MG63 (cell line): ENCODE data around the gene ASB15. TPM values are rescaled to one million over a fixed set of nuclear protein-coding genes. Genes with fewer than 3 reads are reported as not detected.

Source experiments
- DNase-seq: peaks from one replicate; pipeline ENCODE4 v3.0.0-alpha.2; 2020
- H3K27me3 ChIP-seq: fragments of 250-450 bp; sonication (Bioruptor Pico); 2 replicates; pipeline ENCODE4 v1.5.1; 2020; ENCODE audit warnings: mild to moderate bottlenecking, moderate library complexity
- H3K36me3 ChIP-seq: fragments of 250-450 bp; sonication (Bioruptor Pico); 2 replicates; pipeline ENCODE4 v1.5.1; 2020; ENCODE audit warnings: mild to moderate bottlenecking, moderate library complexity
- H3K4me3 ChIP-seq: fragments of 250-450 bp; sonication (Bioruptor Pico); 2 replicates; pipeline ENCODE4 v1.5.1; 2020; ENCODE audit warnings: mild to moderate bottlenecking, moderate library complexity
- H3K9me3 ChIP-seq: fragments of 250-450 bp; sonication (Bioruptor Pico); 2 replicates; pipeline ENCODE4 v1.5.1; 2020; ENCODE audit warnings: mild to moderate bottlenecking, moderate library complexity
- total RNA-seq: library from RNA; depleted of rRNA; stranded (reverse); fragments of >200 nt; shearing (Covaris generic); gene quantifications from 2 replicates; pipeline ENCODE4 v1.2.3, GENCODE V29; 2014; ENCODE audit warnings: low replicate concordance

The ASB15 gene
- total RNA-seq, 1 experiment from 2014 or later: not detected

DNA sequence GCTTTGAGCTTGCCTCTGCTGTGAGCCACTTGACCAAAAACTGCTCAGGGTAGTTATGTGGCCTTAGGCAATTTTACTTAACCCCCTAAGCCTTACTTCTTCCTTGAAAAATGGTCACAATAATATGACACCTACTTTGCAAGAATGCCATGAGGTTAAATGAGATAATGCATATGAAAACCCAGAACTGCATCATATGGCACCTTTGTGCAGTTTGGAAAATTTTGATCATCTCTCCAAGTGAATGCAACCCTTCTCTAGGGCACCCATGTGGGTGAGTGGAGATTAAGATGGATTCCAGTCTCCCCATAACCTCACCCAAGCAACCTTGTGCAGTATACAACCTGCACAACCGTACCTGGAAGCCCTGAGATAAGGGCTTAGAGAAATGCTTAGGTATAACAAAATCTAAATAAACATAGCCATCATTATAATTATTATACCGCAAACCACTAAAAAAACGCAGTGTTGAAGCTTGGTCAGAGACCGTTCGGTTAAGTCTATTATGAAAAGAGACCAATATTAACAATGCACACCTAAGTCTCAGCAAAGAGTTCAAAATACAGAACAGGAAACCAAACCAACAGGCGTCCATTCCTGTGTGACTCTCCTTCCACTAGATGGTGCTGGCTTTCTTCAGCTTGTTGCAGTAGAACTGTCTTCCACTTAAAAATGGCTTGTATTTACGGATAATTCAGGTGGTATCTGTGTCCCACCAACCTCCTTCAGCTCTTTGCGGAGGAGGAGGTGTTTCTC, 21.0 kb upstream of the ASB15 start:
- no peaks in the 10 kb centered on the region for H3K27me3 ChIP-seq
- H3K4me3 ChIP-seq: no peak overlapping the region
- H3K9me3 ChIP-seq: no peaks in the 10 kb centered on the region
- H3K36me3 ChIP-seq: no peaks in the 10 kb centered on the region
- no peak for DNase-seq

GRCh38 chr7:123581162-123581459, 20.5 kb upstream of the ASB15 start:
- H3K36me3 ChIP-seq: no peaks in the 10 kb centered on the region
- no peak for DNase-seq
- no peaks in the 10 kb centered on the region for H3K9me3 ChIP-seq
- no peak overlapping the region for H3K4me3 ChIP-seq
- no peaks in the 10 kb centered on the region for H3K27me3 ChIP-seq

GRCh38 chr7:123583821-123584220, 17.8 kb upstream of the ASB15 start:
- H3K36me3 ChIP-seq: no peaks in the 10 kb centered on the region
- H3K4me3 ChIP-seq: no peak overlapping the region
- DNase-seq: no peak
- H3K9me3 ChIP-seq: no peaks in the 10 kb centered on the region
- H3K27me3 ChIP-seq: no peaks in the 10 kb centered on the region

DNA sequence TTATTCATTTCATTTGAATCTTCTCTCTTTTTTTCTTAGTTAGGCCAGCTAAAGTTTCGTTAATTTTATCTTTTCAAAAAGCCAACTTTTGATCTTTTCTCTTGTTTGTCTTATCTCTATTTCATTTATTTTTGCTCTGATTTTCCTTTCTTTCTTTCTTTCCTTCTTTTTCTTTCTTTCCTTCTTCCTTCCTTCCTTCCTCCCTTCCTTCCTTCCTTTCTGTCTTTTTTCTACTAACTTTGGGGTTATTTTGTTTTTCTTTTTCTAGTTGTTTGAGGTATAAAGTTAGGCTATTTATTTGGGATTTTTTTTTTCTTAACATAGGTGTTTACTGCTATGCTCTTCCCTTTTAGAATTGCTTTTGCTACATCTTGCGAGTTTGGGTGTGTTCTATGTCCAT, 13.2 kb upstream of the ASB15 start:
- no peak overlapping the region for H3K4me3 ChIP-seq
- no peaks in the 10 kb centered on the region for H3K9me3 ChIP-seq
- no peaks in the 10 kb centered on the region for H3K27me3 ChIP-seq
- no peaks in the 10 kb centered on the region for H3K36me3 ChIP-seq
- DNase-seq: no peak

GRCh38 chr7:123594813-123595241, 6.8 kb upstream of the ASB15 start:
- DNase-seq: no peak
- Histone ChIP-seq H3K27me3 (no peaks in the 10 kb centered on the region), H3K4me3 (no peak overlapping the region), H3K9me3 (no peaks in the 10 kb centered on the region), H3K36me3 (no peaks in the 10 kb centered on the region)

GRCh38 chr7:123598657-123599056, 3.0 kb upstream of the ASB15 start:
- Histone ChIP-seq H3K36me3 (no peaks in the 10 kb centered on the region), H3K9me3 (no peaks in the 10 kb centered on the region), H3K27me3 (no peaks in the 10 kb centered on the region), H3K4me3 (no peak overlapping the region)
- DNase-seq: no peak

GRCh38 chr7:123599766-123600165, 1.9 kb upstream of the ASB15 start:
- no peak overlapping the region for H3K4me3 ChIP-seq
- H3K36me3 ChIP-seq: no peaks in the 10 kb centered on the region

GRCh38 chr7:123600876-123601275, 745 bp upstream of the ASB15 start:
- H3K4me3 ChIP-seq: no peak overlapping the region
- H3K9me3 ChIP-seq: no peaks in the 10 kb centered on the region
- DNase-seq: no peak
- H3K27me3 ChIP-seq: no peaks in the 10 kb centered on the region
- no peaks in the 10 kb centered on the region for H3K36me3 ChIP-seq

More at GRCh38 chr7:123599766-123600165, 1.9 kb upstream of the ASB15 start:
- DNase-seq: no peak
- Histone ChIP-seq H3K9me3 (no peaks in the 10 kb centered on the region), H3K27me3 (no peaks in the 10 kb centered on the region)

GRCh38 chr7:123602648-123603047, 1.0 kb downstream of the ASB15 start:
- no peaks in the 10 kb centered on the region for H3K27me3 ChIP-seq
- no peak overlapping the region for H3K4me3 ChIP-seq
- no peaks in the 10 kb centered on the region for H3K9me3 ChIP-seq
- H3K36me3 ChIP-seq: no peaks in the 10 kb centered on the region
- no peak for DNase-seq

- DNase-seq: no peak
- Histone ChIP-seq H3K36me3 (no peaks in the 10 kb centered on the region), H3K27me3 (no peaks in the 10 kb centered on the region), H3K9me3 (no peaks in the 10 kb centered on the region), H3K4me3 (no peak overlapping the region)
Observed at GRCh38 chr7:123604739-123605138, 3.1 kb downstream of the ASB15 start.

DNA sequence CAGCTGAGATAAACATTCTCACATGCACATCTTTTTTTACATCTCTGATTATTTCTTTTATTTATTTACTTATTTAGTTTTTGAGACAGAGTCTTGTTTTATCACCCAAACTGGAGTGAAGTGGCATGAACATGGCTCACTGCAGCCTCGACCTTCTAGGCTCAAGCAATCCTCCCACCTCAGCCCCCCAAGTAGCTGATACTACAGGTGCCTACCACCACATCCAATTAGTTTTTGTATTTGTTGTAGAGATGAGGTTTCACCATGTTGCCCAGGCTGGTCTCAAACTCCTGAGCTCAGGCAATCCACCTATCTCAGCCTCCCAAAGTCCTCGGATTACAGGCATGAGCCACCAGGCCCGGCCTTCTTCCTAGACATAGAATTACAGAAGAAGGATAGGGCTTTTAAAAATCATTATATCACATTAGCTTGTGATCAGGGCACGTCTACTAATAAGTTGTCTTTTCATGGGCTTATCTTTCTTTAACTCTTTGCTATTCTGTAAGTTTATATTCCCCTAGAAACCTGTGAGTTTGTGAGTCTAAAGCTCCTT, 5.9 kb downstream of the ASB15 start:
- no peaks in the 10 kb centered on the region for H3K27me3 ChIP-seq
- DNase-seq: no peak
- no peaks in the 10 kb centered on the region for H3K9me3 ChIP-seq
- no peak overlapping the region for H3K4me3 ChIP-seq
- H3K36me3 ChIP-seq: no peaks in the 10 kb centered on the region

- Histone ChIP-seq H3K9me3 (no peaks in the 10 kb centered on the region), H3K27me3 (no peaks in the 10 kb centered on the region), H3K36me3 (no peaks in the 10 kb centered on the region), H3K4me3 (no peak overlapping the region)
- no peak for DNase-seq
Observed at GRCh38 chr7:123608991-123609882, 7.6 kb downstream of the ASB15 start.

- Histone ChIP-seq H3K36me3 (no peaks in the 10 kb centered on the region), H3K27me3 (no peaks in the 10 kb centered on the region), H3K9me3 (no peaks in the 10 kb centered on the region), H3K4me3 (no peak overlapping the region)
- DNase-seq: no peak
Observed at GRCh38 chr7:123609883-123610239, 8.2 kb downstream of the ASB15 start.

- no peaks in the 10 kb centered on the region for H3K27me3 ChIP-seq
- DNase-seq: no peak
- no peak overlapping the region for H3K4me3 ChIP-seq
- no peaks in the 10 kb centered on the region for H3K36me3 ChIP-seq
- H3K9me3 ChIP-seq: no peaks in the 10 kb centered on the region
Observed at GRCh38 chr7:123612024-123612423, 10.4 kb downstream of the ASB15 start.

GRCh38 chr7:123615344-123615743, 13.7 kb downstream of the ASB15 start:
- DNase-seq: no peak
- H3K27me3 ChIP-seq: no peaks in the 10 kb centered on the region

DNA sequence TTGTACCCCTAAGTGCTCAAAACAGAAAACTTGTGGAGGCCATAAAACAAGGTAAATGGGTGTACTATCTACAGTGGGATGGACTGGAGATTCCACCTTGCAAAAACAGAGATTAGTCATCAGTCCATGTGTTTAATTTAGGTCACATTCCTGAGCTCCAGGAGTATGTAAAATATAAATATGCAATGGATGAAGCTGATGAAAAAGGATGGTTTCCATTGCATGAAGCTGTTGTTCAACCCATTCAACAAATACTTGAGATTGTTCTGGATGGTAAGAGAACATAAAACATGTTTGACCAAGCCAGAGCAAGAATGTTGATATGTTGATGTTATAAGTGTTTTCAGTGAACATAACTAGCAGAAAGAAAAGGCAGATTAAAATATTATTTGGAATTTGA, 14.6 kb downstream of the ASB15 start:
- no peak for DNase-seq
- H3K4me3 ChIP-seq: no peak overlapping the region

More at GRCh38 chr7:123615344-123615743, 13.7 kb downstream of the ASB15 start:
- no peaks in the 10 kb centered on the region for H3K36me3 ChIP-seq
- H3K4me3 ChIP-seq: no peak overlapping the region
- no peaks in the 10 kb centered on the region for H3K9me3 ChIP-seq

GRCh38 chr7:123621707-123622106, 20.1 kb downstream of the ASB15 start:
- no peak for DNase-seq
- no peak overlapping the region for H3K4me3 ChIP-seq

More for the DNA sequence above, 14.6 kb downstream of the ASB15 start:
- no peaks in the 10 kb centered on the region for H3K9me3 ChIP-seq
- H3K36me3 ChIP-seq: no peaks in the 10 kb centered on the region
- no peaks in the 10 kb centered on the region for H3K27me3 ChIP-seq

More at GRCh38 chr7:123621707-123622106, 20.1 kb downstream of the ASB15 start:
- no peaks in the 10 kb centered on the region for H3K36me3 ChIP-seq
- no peaks in the 10 kb centered on the region for H3K27me3 ChIP-seq
- no peaks in the 10 kb centered on the region for H3K9me3 ChIP-seq
